ENCODE data around the gene GMPR2.

The GMPR2 gene

DNA sequence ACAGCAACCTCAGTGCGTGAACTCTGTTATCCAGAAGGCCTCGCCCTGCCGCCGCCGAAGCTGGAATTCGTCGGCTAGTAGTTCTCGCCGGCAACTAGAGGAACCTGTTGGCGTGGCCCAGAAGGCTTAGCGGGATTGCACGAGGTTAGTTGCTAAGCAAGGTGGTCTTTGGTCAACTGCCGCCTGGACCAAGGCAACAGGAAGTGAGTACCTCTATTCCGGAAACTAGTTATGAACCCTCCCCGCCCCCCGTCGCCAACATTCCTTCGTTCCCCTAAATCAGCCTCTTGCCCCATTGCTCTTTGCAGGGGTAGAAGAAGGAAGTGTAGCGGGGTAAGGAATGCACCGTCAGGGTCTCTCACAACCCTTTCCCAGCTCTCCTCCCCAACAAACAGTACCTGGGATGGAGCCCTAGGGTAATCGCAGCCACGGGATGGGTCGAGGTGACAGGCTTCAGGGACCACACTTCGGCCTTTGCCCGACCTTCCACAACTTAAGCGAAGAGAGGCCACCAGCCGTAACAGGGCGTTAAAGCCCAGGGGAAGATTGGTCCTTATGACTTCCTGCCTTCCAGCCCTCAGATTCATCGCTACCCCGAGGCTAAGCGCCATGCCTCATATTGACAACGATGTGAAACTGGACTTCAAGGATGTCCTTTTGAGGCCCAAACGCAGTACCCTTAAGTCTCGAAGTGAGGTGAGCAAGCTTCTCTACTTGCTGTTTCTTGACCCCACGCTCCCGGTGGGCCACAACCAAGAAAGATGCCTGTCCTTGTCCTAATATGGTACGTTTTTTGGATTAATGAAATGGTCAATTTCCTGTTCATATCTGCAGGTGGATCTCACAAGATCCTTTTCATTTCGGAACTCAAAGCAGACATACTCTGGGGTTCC is at the start of gene GMPR2:
Gene GMPR2, plus strand, starts transcription at position 285 of the 893 bp plus-strand sequence. Its CDS starts 325 bp downstream, at position 610.
- peak within 1 kb of the TSS; percentile 98 for H3K27ac ChIP-seq
- H3K36me3 ChIP-seq (ENCODE audit: control insufficient read depth, insufficient read depth, low read length): no peaks in the 10 kb centered on the region

DNA sequence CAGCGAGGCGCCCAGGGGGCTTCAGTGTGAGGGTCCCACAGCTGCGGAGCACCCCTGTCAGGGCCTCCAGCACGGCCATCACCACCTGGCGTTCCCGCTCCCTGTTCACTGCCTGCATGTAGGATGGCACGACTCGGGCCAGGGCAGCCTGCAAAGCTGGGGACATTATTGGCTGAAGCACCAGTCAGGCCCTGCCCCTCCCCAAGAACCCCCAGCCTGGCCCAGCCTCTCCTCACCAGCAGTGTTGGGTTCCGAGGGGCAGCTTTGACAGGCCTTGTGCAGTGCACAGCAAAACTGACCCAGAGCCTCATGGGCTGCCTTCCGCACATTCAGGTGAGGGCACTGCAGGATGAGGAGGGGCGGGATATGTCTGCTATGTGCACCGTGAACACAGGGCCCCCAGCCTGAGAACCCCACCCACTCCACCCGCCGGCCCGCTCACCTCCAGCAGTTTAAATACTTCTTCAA is 49.7 kb upstream of the GMPR2 start:
- peaks cover 7% of the 10 kb centered on the region for H3K4me1 ChIP-seq
- H3K27me3 ChIP-seq (ENCODE audit: control insufficient read depth, insufficient read depth, low read length): no peaks in the 10 kb centered on the region
- H3K9me3 ChIP-seq (ENCODE audit: control insufficient read depth, low read length): no peaks in the 10 kb centered on the region
- H3K9ac ChIP-seq: no peak overlapping the region
- no peak overlapping the region for H2AFZ ChIP-seq
- H3K27ac ChIP-seq: no peak overlapping the region
- no peak overlapping the region for H3K4me3 ChIP-seq (ENCODE audit: low read depth, low read length)
- TF ChIP-seq, protein P1, sequence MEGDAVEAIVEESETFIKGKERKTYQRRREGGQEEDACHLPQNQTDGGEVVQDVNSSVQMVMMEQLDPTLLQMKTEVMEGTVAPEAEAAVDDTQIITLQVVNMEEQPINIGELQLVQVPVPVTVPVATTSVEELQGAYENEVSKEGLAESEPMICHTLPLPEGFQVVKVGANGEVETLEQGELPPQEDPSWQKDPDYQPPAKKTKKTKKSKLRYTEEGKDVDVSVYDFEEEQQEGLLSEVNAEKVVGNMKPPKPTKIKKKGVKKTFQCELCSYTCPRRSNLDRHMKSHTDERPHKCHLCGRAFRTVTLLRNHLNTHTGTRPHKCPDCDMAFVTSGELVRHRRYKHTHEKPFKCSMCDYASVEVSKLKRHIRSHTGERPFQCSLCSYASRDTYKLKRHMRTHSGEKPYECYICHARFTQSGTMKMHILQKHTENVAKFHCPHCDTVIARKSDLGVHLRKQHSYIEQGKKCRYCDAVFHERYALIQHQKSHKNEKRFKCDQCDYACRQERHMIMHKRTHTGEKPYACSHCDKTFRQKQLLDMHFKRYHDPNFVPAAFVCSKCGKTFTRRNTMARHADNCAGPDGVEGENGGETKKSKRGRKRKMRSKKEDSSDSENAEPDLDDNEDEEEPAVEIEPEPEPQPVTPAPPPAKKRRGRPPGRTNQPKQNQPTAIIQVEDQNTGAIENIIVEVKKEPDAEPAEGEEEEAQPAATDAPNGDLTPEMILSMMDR (IDR thresholded peaks at IDR 0.05): no peak
- H3K4me2 ChIP-seq (ENCODE audit: low read length): no peak overlapping the region
- no peaks in the 10 kb centered on the region for H3K79me2 ChIP-seq
- H3K36me3 ChIP-seq (ENCODE audit: control insufficient read depth, insufficient read depth, low read length): no peaks in the 10 kb centered on the region

More for the DNA sequence above, at the start of gene GMPR2:
- no peaks in the 10 kb centered on the region for H3K27me3 ChIP-seq (ENCODE audit: control insufficient read depth, insufficient read depth, low read length)
- H3K9me3 ChIP-seq (ENCODE audit: control insufficient read depth, low read length): no peaks in the 10 kb centered on the region
- H3K4me1 ChIP-seq: peaks cover 51% of the 10 kb centered on the region
- peak within 1 kb of the TSS; percentile 68 for H2AFZ ChIP-seq
- peak within 1 kb of the TSS; percentile 100 for H3K4me3 ChIP-seq (ENCODE audit: low read depth, low read length)
- H3K79me2 ChIP-seq: peaks cover 11% of the 10 kb centered on the region
- TF ChIP-seq, protein P1 (IDR thresholded peaks at IDR 0.05): peak; percentile 5
- H3K9ac ChIP-seq: peak within 1 kb of the TSS; percentile 68
- peak within 1 kb of the TSS; percentile 98 for H3K4me2 ChIP-seq (ENCODE audit: low read length)

DNA sequence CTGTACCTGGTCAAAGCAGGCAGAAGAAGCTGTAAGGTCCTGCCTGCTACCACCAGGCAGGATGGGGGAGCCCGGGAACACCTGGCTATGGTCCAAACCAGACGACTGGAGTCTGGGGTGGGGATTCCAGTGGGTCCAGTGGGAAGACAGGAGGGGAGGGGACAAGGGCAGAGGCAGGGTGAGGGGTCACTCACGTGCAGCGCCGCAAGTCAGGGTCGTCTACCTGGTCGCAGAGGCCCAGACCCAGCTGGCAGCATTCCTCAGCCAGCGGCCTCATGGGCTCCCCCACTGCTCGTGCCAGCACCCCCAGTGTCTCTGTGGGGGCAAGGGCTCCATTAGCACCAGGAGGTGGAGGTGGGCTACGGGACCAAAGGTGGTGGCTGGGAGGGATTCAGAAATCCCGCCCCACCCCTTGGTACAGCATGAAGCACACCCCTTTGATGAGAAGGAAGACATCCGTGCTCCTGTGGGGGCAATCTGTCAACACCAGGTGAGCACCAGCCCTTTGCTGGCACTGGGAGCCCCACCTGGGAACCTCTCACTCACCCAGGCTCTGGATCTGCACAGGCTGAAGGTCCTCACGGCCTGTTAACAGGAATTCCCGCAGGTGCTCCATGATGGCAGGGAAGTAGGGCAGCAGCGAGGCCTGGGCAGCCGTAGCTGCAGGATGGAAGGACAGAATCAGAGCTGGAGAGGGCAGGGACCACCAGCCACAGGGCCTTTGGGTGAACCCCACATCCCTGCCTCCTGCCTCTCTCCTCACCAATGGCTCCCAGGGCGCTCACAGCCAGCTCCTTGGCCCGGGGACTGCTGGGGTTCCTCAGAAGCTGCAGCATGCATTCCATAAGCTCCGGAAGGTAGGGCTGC is 48.4 kb upstream of the GMPR2 start:
- Histone ChIP-seq H3K9ac (no peak overlapping the region), H3K4me1 (peaks cover 11% of the 10 kb centered on the region), H3K36me3 (ENCODE audit: control insufficient read depth, insufficient read depth, low read length) (no peaks in the 10 kb centered on the region), H3K4me2 (ENCODE audit: low read length) (no peak overlapping the region), H3K27me3 (ENCODE audit: control insufficient read depth, insufficient read depth, low read length) (no peaks in the 10 kb centered on the region), H3K4me3 (ENCODE audit: low read depth, low read length) (no peak overlapping the region), H3K27ac (no peak overlapping the region), H2AFZ (no peak overlapping the region), H3K9me3 (ENCODE audit: control insufficient read depth, low read length) (no peaks in the 10 kb centered on the region), H3K79me2 (no peaks in the 10 kb centered on the region)
- TF ChIP-seq, protein P1 (IDR thresholded peaks at IDR 0.05): no peak

GRCh38 chr14:24185026-24185425 is 47.7 kb upstream of the GMPR2 start:
- H3K9ac ChIP-seq: no peak overlapping the region
- no peak overlapping the region for H3K4me2 ChIP-seq (ENCODE audit: low read length)
- no peak overlapping the region for H2AFZ ChIP-seq
- TF ChIP-seq, protein P1 (IDR thresholded peaks at IDR 0.05): no peak
- H3K27me3 ChIP-seq (ENCODE audit: control insufficient read depth, insufficient read depth, low read length): no peaks in the 10 kb centered on the region
- H3K4me3 ChIP-seq (ENCODE audit: low read depth, low read length): no peak overlapping the region
- H3K79me2 ChIP-seq: no peaks in the 10 kb centered on the region
- peaks cover 11% of the 10 kb centered on the region for H3K4me1 ChIP-seq
- H3K9me3 ChIP-seq (ENCODE audit: control insufficient read depth, low read length): no peaks in the 10 kb centered on the region
- no peaks in the 10 kb centered on the region for H3K36me3 ChIP-seq (ENCODE audit: control insufficient read depth, insufficient read depth, low read length)
- H3K27ac ChIP-seq: no peak overlapping the region

Measured in parathyroid adenoma (tissue), 2 donors.